HG02571 (cell line): ENCODE measurements around the gene H2BK1.

ENCODE experiments used
- ATAC-seq: cut with Tn5 transposase; IDR thresholded peaks from one replicate; pipeline ENCODE4 v1.9.1; 2021; ENCODE audit warnings: mild to moderate bottlenecking, moderate library complexity; ENCODE audit not compliant: unreplicated experiment

H2BK1 gene

GRCh38 chr7:151205730-151206129 lies 4.6 kb downstream of the H2BK1 start:
- ATAC-seq = no peak

- ATAC-seq = no peak
These were observed 5.8 kb downstream of the H2BK1 start for GRCh38 chr7:151204383-151205032.

- ATAC-seq = no peak
These were observed 7.5 kb downstream of the H2BK1 start for GRCh38 chr7:151202836-151203235.

- ATAC-seq = no peak
These were observed 8.5 kb downstream of the H2BK1 start for GRCh38 chr7:151201751-151202150.

GRCh38 chr7:151201344-151201743 lies 8.9 kb downstream of the H2BK1 start:
- no peak for ATAC-seq

- no peak for ATAC-seq
These were observed 11.1 kb downstream of the H2BK1 start for GRCh38 chr7:151198945-151199848.

- ATAC-seq = no peak
These were observed 12.4 kb downstream of the H2BK1 start for GRCh38 chr7:151197932-151198331.

GRCh38 chr7:151195616-151196450 lies 14.5 kb downstream of the H2BK1 start:
- no peak for ATAC-seq

- ATAC-seq = no peak
These were observed 16.1 kb downstream of the H2BK1 start for GRCh38 chr7:151194188-151194587.

- ATAC-seq = no peak
These were observed 16.9 kb downstream of the H2BK1 start for GRCh38 chr7:151193203-151193978.

GRCh38 chr7:151192002-151192539 lies 18.2 kb downstream of the H2BK1 start:
- ATAC-seq = no peak

- no peak for ATAC-seq
These were observed 18.7 kb downstream of the H2BK1 start for GRCh38 chr7:151191544-151191943.

- ATAC-seq = no peak
These were observed 21.2 kb downstream of the H2BK1 start for GRCh38 chr7:151189038-151189437.

GRCh38 chr7:151188252-151188542 lies 22.1 kb downstream of the H2BK1 start:
- ATAC-seq = no peak

GRCh38 chr7:151187409-151188251 lies 22.7 kb downstream of the H2BK1 start:
- ATAC-seq = no peak

GRCh38 chr7:151186640-151187408 lies 23.5 kb downstream of the H2BK1 start, which contains the start of gene ASB10:
ASB10 (minus strand) TSS chr7:151187250; CDS start chr7:151187130, 120 bp downstream.
- ATAC-seq = no peak

GRCh38 chr7:151185762-151186639 lies 24.3 kb downstream of the H2BK1 start:
- no peak for ATAC-seq

GRCh38 chr7:151181011-151181431 lies 29.3 kb downstream of the H2BK1 start:
- no peak for ATAC-seq
